HG03280 (cell line): ENCODE data around the gene BORCS5.
A peak's percentile ranks its signal among the peaks of the same experiment; 100 is the strongest.
"Not testable (repeated sequence)": the region's sequence is repeated elsewhere in the genome, so short reads cannot be mapped to it uniquely, and the experiment has no call there.

ENCODE experiments used
- ATAC-seq: cut with Tn5 transposase; IDR thresholded peaks from one replicate; pipeline ENCODE4 v1.9.1; 2021; ENCODE audit warnings: mild to moderate bottlenecking, moderate library complexity; ENCODE audit not compliant: unreplicated experiment

Gene BORCS5

GRCh38 chr12:12454315-12454714, 97.4 kb downstream of the BORCS5 start:
- no peak for ATAC-seq

- no peak for ATAC-seq
These were observed 99.8 kb downstream of the BORCS5 start for GRCh38 chr12:12456637-12457036.

- ATAC-seq: no peak
These were observed 104.4 kb downstream of the BORCS5 start for GRCh38 chr12:12460935-12461922.

GRCh38 chr12:12461923-12462315, 105.0 kb downstream of the BORCS5 start:
- ATAC-seq: no peak

- no peak for ATAC-seq
These were observed 108.6 kb downstream of the BORCS5 start for GRCh38 chr12:12465522-12465921.

GRCh38 chr12:12466157-12466556, 109.3 kb downstream of the BORCS5 start:
- no peak for ATAC-seq

GRCh38 chr12:12467264-12467663, 110.4 kb downstream of the BORCS5 start:
- no peak for ATAC-seq

- no peak for ATAC-seq
These were observed 110.9 kb downstream of the BORCS5 start for GRCh38 chr12:12467688-12468261.

- no peak for ATAC-seq
These were observed 111.7 kb downstream of the BORCS5 start for GRCh38 chr12:12468575-12468974.

- ATAC-seq: no peak
These were observed 112.5 kb downstream of the BORCS5 start for GRCh38 chr12:12469386-12469785.

GRCh38 chr12:12470751-12471306, 114.0 kb downstream of the BORCS5 start:
- no peak for ATAC-seq

- not testable (repeated sequence) for ATAC-seq
These were observed 115.4 kb downstream of the BORCS5 start for GRCh38 chr12:12471982-12472961.

- ATAC-seq: no peak
These were observed 116.3 kb downstream of the BORCS5 start for GRCh38 chr12:12473223-12473622.

GRCh38 chr12:12474471-12474928, 117.6 kb downstream of the BORCS5 start:
- ATAC-seq: peak; percentile 20

GRCh38 chr12:12474931-12475795, 118.3 kb downstream of the BORCS5 start:
- ATAC-seq: peak; percentile 93

- ATAC-seq: no peak
These were observed 120.1 kb downstream of the BORCS5 start for GRCh38 chr12:12476857-12477531.

GRCh38 chr12:12477532-12477890, 120.6 kb downstream of the BORCS5 start:
- no peak for ATAC-seq

GRCh38 chr12:12480074-12480473, 123.2 kb downstream of the BORCS5 start:
- no peak for ATAC-seq

GRCh38 chr12:12481631-12482030, 124.8 kb downstream of the BORCS5 start:
- ATAC-seq: no peak
